NCI-H2081 (cell line): ENCODE data around the gene RNASET2.
"Not testable (repeated sequence)": the region's sequence is repeated elsewhere in the genome, so short reads cannot be mapped to it uniquely, and the experiment has no call there.

Experiments
- DNase-seq, 2 experiments: peaks; one replicate each; lab custom pipeline; 2025; lab: John Stamatoyannopoulos, UW

Gene RNASET2

DNA sequence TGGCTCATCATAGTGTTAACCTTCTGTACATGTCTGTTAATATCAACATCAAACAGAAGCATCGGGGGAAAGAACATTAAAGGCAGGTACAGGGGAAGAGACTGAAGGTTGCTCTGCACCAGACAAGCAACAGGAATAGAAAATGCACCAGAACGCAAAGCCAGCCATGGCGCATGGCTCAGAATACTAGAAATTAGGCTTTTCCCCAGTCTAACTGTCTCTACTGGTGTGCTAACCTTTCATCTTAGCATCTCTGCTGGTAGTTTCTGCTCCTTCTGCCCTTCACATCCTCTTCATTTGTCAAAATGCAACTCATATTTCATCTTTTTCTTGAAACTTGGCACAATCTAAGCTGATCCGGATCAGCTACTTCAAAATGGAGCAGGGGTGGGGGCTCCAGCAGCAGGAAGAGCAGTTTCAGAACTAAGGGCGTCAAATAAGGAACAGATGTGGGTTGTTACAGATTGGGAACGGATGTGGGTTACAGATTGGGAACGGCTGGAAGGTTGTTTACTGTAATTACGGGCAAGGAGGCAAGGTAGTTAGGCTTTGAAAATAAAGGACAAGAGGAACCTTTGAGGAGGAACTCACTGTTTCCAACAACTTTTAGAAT is 13.1 kb upstream of the RNASET2 start:
- no peak for DNase-seq

DNA sequence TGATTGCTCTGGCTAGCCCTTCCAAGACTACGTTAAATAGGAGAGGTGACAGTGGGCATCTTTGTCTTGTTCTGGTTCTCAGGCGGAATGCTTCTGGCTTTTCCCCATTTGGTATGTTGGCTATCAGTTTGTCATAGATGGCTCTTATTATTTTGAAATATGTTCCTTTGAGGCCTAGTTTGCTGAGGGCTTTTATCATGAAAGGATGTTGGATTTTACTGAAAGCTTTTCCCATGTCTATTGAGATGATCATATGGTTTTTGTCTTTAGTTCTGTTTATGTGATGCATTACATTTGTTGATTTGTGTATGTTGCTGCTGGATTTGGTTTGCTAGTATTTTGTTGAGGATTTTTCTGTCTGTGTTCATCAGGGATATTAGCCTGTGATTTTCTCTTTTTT is 9.9 kb upstream of the RNASET2 start:
- no peak for DNase-seq

DNA sequence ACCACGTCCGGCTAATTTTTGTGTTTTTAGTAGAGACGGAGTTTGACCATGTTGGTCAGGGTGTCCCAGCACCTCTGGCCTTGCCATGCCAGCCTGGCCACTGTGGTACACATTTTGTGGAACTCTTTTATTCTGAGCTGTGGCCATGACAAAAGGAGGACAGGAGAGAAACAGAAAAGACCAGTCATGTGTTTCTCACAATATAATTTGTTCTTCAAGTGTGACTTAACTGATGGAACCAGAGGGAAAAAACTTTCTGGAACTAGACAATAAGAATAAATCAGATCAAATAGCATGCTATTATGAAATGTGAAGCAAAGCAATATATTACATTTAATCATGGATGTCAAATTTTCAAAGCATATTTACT is 4.2 kb upstream of the RNASET2 start:
- DNase-seq: no peak

DNA sequence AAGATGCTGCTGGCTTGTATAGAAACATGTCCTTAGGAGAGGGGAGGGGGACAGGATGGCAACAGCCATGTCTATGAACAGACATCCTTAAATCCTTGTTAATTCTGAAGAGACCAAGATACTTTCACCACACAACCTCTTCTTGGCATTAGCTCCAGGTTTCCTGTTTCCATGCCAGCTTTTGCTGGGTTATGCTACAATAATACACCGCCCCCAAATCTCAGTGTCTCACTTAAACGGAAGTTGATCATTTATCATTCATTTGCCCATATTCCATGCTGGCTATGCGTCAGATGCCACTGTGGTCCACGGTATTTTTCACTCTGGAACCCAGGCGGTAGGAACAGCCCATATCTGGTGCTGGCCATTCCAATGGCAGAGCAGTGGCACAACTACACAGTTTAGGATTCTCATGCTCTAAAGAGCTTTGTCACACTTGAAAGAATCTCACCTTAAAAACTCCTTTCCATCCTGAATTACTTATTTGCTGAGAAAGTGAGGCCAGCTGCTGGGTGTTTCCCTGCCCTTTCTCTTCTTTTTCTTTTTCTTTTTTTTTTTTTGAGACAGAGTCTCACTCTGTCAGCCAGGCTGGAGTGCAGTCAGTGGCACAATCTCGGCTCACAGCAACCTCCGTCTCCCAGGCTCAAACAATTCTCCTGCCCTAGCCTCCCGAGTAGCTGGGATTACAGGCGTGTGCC is 3.7 kb upstream of the RNASET2 start:
- no peak for DNase-seq

DNA sequence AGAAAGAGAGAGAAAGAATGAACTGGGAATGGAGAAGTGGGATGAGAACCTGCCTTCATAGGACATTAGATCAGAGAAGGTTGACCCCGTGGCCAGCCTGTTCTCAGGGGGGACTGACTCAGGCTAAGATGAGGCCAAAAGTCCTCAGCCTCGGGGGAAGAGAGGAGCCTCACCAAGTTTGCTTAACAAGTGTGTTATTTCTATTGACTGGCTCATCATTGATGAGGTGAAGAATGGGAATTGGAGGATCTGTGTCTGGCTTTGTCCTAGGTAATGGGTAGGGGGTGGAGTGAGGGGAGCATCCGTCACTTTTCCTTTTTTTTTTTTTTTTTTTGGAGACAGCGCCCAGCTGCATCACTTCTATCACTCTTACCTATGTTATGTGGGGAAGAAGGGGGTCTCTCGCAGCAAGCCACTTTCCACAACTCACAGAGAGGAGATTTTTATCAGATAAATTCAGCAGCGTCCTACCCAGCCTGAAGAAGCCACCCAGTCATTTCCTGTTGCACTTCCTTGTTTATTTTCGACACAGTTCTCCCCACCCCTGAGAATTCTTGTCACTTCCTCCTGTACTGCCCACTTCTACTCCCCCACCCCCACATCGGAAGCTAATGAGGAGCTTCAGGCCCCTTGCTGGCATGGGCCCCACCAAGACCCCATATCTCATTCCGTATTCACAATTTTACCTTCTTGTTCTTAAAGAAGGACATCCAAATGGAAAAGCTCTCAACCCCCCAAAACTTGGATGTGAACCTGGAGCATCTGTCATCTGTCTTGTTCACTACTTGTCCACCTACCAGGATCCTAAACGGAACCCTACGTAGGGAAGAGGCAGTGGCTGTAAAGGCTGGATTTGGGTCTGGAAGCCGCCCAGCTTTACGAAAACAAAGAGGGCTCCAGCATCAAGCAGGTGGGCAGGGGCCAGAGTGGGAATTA is 2.8 kb upstream of the RNASET2 start:
- DNase-seq: no peak

DNA sequence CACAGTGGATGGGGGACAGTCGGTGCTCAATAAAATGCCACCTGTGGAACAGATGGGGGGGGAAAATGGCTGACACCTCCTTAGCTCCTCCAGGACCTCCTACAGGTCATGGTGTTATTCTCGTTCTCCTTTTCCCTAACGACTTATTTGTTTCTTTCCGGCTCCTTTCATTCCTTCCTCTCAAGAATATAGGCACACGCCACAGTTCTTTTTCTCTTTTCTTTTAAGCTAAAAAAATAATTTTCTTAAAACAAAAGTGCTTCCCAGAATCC is 1.4 kb upstream of the RNASET2 start:
- no peak for DNase-seq

DNA sequence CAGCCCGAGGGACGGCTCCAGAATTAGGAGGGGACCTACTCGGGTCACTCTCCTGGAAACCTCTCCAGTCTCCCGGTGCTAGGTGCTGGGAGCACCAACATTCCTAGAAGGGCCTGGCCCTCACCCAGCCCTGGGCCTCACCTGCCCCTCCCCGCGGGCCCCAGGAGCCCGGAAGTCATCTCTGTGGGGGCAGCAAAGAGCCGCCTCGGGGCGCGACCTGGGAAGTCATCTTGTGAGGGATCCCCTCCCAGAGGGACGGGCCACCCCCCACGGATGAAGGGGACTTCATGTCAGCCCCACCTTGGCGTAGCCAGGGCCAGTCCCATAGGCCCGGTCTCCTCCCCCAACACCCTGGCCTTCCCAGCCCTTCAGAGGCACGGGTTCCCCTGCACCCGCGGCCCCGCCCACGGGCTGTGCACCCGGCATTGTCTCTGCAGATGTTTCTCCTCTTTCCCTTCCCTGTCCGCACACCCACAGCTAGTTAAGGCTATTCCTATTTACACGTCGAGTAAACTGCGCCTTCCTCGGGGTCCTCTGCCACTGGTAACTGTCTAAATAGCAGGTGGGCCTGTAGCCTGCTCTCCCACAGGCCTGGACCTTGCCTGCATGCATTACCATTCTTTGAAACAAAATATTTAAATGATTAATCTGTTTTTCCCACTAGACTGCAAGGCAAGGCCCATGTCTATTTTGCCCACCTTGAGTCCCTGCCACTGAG is 896 bp upstream of the RNASET2 start:
- DNase-seq: no peak

DNA sequence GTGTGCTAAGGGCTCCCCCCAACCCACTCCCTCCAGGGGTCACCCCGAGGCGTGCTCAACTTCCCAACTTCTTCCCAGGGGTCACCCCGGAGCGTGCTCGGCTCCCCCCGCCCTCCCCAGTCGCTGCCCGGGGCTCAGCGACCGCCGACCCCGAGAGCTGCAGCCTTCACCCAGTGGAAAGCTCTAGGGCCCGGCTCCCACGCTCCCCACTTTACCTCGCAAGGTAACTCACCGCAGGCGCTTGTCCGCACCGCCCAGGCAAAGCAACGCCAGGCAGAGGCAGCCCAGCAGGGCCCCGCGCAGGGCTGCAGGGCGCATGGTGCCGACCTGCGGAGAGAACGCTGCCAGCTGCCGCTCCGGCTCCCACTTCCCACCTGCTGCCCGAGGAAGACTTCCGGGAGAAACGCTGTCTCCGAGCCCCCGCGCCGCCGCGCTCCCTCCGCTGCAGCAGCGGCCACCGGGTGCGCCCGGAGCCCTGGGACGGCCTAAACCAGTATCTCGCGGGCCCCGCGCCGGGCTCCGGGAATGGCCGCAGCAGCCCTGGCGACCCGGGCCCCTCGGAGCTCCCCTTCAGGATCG is 396 bp downstream of the RNASET2 start:
- DNase-seq: peak; percentile 19 to 44

DNA sequence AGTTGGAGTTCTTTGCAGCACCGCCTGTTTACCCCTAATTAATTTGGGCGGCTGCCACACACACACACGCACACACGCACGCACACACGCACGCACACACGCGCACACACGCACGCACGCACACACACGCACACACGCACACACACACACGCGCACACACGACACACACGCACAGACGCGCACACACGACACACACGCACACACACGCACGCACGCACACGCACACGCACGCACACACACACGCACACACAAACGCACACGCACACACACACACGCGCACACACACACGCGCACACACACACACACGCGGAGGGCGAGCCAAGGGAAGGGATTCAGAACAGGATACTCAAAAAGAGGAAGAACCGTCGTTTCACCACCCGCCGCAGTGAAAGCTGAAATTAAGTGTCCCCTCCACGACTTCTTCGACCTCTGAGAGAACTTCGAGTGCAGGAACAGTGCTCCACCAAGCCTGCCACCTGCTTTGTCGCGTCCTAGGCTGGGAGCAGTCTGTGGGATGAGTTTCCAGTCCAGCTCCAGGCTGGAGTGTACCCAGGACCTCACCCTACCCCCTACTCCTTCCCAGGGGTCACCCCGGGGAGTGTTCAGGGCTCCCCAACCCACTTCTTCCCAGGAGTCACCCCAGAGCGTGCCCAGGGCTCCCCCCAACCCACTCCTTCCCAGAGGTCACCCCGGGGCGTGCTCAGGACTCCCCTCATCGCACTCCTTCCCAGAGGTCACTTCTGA is 1.1 kb downstream of the RNASET2 start:
- DNase-seq: no peak

DNA sequence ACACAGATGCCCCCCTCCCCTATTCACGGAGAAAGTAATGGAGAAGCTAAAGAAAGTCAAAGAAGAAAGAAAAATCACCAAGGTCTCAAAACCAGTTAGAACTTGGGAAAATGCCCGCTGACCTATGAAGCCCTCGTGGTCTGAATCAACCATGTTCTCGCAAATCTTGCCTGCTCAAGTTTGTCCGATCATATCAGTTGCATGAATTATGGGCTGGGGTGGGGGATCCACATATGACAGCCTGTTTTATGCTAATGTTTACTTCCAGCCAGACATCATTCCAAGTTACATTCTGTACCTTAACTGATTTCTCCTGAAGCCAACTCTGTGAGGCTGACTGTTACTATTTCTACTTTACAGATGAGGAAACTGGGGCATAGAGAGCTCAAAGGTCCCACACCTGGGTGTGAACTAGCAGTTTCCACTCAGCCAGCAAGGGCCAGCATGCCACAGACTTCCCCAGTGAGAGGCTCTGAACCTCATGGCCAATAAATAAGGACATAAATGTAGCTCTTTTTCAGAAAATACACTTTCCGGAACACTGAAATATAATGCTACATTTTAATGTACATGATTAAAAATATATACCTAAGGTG is 2.1 kb downstream of the RNASET2 start:
- DNase-seq: no peak

DNA sequence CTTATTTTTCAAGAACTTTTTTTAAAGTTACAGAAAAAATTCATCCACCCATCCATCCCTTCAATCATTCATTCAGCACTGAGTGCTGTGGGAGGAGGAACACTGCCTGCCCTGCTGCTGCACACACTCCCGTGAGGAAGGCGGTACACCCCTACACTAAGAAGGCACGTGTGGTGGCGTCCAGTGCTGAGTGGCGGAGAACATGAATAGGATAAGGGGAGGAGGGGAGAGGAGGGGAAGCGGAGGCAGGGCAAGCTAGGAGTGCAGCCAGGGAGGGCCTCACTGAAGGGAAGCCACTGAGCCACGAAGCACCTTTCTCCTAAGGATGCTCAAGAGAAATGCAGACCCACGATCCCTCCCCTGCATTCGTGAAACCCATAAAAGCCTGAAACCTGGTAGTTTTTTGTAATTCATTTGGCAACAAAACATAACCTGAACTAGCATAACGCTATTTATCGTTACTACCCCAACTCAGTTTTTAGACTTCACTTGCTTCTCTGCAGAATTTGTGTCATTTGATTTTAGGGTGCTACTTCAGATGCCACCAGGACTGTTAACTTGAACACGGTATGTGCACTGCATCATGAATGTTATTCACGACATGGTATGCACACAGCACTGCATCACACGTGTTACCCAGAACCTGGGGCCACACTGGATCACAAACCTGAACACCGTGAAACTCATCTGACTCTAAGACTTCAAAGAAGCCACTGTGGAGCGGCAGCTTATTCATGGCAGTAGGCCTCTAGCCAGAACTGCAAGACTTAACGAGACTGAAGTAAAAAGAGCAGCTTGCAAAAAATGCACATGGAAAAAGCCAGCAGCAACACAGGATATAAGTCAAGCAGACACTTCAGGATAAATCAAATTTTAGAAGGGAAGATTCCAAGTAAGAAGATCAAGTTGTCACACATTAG is 3.5 kb downstream of the RNASET2 start:
- no peak for DNase-seq

DNA sequence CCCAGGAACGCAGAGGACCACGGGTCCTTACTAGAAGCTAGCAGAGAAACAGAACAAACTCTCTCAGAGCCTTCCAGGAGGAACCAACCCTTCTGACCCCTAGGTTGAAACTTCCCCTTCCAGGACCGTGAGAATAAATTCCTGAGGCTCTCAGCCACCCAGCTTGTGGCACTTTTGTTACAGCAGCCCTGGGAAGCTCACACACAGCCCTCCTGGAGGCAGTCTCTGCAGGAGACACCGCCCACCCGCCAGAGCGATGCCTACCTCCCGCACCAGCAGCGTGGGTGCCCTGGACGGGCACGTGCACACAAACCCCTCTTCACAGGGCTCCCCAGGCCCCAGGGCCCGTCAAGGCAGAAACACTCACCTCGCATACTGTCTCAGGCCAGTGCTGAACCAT is 4.2 kb downstream of the RNASET2 start:
- no peak for DNase-seq

DNA sequence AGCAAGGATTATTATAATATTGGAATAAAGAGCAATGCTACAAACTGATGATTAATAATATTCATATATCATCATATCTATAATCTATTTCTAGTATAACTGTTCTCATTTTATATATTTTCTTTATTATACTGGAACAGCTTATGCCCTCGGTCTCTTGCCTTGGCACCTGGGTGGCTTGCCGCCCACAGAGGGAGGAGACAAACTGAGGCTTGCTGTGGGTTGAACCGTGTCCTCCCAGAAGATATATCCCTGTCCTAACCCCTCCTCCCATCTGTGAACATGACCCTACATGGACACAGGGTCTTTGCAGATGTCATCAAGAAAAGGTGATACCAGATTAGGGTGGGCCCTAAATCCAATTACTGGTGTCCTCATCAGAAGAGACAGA is 4.7 kb downstream of the RNASET2 start:
- DNase-seq: no peak

DNA sequence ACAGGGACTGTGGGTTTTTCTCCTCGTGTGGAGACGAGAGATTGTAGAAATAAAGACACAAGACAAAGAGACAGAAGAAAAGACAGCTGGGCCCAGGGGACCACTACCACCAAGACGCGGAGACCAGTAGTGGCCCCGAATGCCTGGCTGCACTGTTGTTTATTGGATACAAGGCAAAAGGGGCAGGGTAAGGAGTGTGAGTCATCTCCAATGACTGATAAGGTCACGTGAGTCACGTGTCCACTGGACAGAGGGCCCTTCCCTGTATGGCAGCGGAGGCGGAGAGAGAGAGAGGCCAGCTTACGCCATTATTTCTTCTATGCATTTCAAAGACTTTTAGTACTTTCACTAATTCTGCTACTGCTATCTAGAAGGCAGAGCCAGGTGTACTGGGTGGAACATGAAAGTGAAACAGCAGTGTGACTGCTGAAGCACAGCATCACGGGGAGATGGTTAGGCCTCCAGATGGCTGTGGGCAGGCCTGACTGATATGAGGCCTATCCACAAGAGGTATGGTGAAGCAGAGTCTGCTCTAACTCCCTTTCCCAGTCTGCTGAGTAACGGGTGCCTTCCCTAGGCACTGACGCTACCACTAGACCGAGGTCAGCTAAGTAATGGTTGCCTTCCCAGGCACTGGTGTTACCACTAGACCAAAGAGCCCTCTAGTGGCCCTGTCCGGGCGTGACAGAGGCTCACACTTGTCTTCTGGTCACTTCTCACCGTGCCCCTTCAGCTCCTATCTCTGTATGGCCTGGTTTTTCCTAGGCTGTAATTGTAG is 5.3 kb downstream of the RNASET2 start:
- DNase-seq: peak; percentile 11 to 43

DNA sequence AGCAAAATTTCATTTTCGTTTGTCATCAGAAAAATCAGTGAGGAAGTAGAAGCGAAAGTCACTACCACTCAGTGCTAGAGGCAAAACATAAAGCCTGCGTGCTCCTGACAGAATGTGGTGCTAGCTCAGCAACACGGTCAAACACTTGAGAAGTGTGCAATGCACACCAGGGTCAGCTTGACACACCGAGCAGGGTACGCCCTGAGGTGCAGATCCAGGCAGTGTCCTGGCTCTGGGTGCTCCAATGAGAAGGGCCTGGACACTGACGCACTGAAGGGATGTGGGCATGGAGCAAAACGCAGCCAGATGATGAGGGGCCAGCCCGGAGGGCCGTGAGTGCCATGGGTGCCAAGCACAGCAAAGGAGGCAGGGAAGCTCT is 5.9 kb downstream of the RNASET2 start:
- no peak for DNase-seq

DNA sequence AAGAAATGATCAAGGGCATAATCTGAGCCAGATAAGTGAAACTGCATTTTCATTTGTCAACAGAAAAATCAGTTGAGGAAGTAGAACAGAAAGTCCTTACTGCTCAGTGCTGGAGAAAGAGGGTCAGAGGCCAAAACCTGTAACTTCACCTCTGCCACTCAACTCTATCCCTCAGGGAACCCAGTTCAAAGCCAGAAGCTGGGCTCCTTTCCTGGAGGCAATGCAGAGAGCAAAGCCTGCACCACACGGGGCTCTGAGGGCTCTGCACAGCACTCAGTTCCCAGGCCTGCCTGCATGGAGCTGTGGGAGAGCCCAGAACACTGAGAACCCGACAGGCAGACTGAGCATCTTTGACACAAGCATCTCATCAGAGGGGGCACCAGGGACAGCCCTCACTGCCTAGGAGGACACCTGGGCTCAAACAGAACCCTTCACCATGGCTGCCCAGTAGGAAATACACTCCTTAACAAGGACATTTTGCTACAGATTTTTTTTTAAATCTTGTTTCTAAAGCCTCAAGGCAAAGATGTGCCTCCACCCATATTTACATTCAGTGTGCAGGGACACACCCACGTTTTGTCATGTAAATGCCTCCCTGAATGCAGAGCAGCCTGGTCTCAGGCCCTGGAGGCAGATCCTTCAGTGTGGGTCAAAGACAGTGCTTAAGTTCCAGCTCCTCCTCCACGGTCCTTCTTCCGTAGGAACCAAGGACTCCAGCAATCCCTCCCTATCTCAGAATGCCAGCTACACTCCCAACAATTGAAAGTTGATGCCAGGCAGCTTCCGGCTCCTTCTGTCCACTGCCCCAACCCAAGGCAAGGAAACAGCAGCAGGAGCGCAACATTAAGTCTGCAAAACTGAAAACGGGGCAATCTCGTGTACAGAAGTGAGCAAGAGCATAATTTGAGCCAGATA is 6.6 kb downstream of the RNASET2 start:
- no peak for DNase-seq

DNA sequence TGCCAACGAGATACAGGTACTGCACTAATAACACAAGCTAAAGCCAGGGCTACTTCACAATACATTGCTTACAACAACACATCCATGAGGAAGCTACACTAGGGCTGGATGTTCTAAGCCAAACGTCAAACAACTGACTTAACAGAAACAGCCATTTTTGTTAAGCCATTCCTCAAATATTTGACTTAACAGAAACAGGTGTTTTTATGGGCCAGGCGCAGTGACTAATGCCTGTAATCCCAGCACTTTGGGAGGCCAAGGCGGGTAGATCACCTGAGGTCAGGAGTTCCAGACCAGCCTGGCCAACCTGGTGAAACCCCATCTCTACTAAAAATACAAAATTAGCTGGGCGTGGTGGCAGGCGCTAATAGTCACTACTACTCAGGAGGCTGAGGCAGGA is 7.6 kb downstream of the RNASET2 start:
- not testable (repeated sequence) for DNase-seq

DNA sequence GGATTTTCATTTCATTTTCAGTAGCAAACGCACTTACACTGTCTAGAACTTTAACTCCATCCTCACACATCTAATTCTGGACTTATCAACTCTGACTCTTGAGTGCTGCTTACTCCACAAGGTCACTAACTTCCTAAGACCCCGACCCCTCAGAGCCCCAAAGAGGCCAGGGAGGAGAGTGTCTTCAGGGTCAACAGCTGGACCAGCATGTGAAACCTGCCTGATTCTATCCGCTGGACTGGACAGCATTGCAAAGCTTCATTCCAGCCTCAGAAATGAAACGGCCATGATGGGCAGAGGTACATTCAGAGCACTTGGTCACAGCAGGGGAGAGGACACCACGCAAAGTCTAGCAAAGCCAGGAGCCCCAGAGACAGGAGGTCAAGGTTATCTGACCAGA is 9.1 kb downstream of the RNASET2 start:
- no peak for DNase-seq
